Endometrial microvascular endothelial cells (primary cell): ENCODE measurements around the gene HIVEP2. TPM values are rescaled to one million over a fixed set of nuclear protein-coding genes. Genes with fewer than 3 reads are reported as not detected.

Experiments
- in situ Hi-C: cut with HindIII; loops from 2 replicates; pipeline ENCODE4 v1.10.0; 2017; ENCODE audit warnings: low sequenced_read_pairs, low pct_unique_long_range_greater_than_20kb; ENCODE audit errors: inconsistent ontology term
- total RNA-seq: library from RNA; depleted of rRNA; stranded (reverse); fragments of >200 nt; gene quantifications from one replicate; pipeline ENCODE4 v1.2.3, GENCODE V29; 2015; ENCODE audit errors: inconsistent ontology term

HIVEP2 gene
- total RNA-seq, 1 donor from 2014 or later = 3.5 TPM

GRCh38 chr6:142781129-142781528, 163.8 kb downstream of the HIVEP2 start:
- in situ Hi-C loops = no loop called here

DNA sequence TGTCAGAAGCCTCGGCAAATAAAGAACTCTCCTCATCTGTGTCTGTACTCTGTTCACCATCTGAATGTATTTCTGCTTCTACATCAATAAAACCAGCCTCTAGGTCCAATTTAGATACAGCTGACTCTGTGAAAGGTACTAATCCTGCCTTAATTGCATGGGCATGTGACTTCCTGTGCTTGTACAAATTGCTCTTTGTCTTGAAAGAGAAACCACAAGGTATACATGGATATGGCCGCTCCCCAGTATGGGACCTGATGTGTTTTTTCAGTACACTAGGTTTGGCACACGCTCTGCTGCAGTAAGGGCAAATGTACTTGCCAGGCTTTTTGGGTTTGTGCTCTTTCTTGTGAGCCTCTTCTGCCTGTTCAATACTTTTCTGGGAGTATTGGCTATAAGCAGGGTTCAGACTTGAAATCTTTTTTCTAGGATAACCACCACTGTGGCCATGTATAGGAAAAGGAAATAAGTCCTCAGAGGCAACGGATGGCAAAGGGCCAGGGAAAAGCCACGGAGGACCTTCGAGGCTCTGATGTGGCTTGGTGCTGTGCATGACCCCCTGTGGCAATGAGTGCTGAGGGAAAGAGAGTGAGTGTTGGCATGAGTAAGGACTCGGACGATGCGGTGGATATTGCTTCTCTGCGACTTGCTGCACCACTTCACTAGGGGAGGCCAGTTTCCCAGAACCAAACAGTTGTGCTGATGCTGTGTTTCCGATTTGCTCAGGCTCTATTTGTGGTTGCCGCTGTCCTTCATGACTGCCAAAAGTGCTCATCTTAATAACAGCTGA, 170.9 kb downstream of the HIVEP2 start:
- in situ Hi-C loops = no loop called here

DNA sequence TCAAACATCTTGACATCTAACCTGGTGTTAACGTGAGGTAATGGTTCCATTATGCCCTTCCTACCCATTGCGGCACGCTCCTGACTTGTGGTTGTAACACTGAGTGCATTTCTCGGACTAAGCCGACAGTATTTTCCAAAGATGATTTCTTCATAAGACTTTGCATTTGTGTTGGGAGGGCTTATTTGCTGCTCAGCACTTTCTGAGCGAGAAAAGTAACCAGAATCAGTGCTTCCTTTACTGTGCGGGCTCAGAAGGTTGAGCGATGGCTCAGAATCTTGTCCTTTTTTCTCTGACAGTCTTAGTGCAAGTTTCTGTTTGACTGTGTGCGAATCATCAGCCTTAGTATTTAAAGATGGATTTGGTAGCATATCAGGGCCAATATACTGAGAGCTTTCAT, 171.7 kb downstream of the HIVEP2 start:
- in situ Hi-C loops = no loop called here

GRCh38 chr6:142771162-142771561, 173.8 kb downstream of the HIVEP2 start:
- in situ Hi-C loops = no loop called here

- in situ Hi-C loops = no loop called here
Observed at GRCh38 chr6:142765306-142765705, 179.7 kb downstream of the HIVEP2 start.

DNA sequence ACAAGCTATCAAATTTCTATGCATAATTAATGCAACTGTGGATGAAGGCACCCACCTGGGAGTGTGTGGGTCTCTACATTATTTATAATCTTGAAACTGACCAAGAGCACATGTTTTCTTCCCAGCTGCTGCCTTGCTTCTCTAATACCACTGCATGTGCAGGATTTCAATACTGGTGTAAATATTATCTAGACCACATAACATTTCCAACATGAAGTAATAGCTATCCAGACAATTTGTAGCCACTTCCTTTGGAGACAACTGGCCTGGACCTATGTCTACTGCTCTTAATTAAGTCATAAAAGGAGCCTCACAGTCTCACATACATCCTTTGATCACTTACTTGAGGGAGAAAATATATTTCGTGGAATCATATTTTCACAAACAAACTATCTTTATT, 180.7 kb downstream of the HIVEP2 start:
- in situ Hi-C loops = no loop called here

GRCh38 chr6:142763205-142763604, 181.8 kb downstream of the HIVEP2 start:
- in situ Hi-C loops = no loop called here

DNA sequence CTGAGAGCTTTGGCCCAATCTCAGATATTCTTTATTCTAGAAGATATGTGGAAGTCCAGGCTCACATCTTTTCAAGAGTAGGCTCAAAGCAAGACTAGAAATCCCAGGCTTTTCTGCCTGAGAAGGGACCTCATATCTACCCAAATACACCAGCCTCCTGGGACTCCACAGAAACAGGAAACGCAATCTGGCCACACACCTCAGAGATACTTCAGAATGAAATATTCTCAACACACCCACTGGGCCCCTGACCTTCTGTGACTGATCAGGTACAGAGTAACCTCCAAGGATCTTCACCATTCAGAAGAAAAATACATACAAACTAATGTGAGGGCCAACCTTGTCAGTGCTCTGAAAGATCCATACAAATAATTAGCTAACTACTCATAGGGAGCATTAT, 183.2 kb downstream of the HIVEP2 start:
- in situ Hi-C loops = no loop called here

- in situ Hi-C loops = no loop called here
Observed at GRCh38 chr6:142760152-142760551, 184.8 kb downstream of the HIVEP2 start.

DNA sequence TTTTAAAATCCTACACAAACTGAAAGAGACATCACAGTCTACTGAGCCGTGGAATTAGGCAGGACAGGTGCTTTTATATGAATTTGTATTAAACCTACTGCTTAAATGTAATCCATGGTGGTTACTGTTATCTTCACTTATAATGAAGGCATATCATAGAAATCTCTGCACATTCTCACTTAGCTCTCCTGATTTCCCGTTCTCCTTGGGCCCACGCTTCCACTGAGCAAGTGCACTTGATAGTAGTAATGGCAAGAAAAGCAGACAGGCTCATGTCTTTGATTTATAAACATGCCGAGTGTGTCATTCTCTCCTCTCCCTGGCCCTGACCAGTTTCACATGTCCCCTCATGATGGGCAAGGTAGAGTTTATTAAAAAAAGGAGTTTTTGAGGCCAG, 186.3 kb downstream of the HIVEP2 start:
- in situ Hi-C loops = no loop called here

- in situ Hi-C loops = no loop called here
Observed at GRCh38 chr6:142757852-142758628, 186.9 kb downstream of the HIVEP2 start.

- in situ Hi-C loops = no loop called here
Observed at GRCh38 chr6:142756215-142756630, 188.8 kb downstream of the HIVEP2 start.

DNA sequence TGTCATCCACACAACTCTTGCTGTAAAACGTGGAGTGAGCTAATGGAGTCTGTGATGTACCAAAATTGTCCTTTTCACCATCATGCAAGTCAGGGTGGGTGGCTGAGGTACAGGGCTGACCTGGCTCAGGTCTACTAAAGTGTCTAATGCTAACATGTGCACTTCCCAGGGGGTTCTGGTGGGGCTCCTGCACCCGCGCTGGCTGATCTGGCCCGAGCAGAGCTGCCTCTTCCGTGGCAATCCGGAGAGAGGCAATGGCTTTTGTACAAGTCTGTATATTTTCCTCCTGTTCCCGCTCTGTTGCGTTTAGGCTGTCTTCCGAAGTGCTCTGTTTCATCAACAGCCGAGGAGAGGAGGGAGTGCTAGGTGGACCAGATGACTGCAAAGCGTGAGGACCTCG, 191.8 kb downstream of the HIVEP2 start:
- in situ Hi-C loops = no loop called here

- in situ Hi-C loops = no loop called here
Observed at GRCh38 chr6:142752348-142752747, 192.6 kb downstream of the HIVEP2 start.

- in situ Hi-C loops = no loop called here
Observed at GRCh38 chr6:142751452-142751851, 193.5 kb downstream of the HIVEP2 start.

DNA sequence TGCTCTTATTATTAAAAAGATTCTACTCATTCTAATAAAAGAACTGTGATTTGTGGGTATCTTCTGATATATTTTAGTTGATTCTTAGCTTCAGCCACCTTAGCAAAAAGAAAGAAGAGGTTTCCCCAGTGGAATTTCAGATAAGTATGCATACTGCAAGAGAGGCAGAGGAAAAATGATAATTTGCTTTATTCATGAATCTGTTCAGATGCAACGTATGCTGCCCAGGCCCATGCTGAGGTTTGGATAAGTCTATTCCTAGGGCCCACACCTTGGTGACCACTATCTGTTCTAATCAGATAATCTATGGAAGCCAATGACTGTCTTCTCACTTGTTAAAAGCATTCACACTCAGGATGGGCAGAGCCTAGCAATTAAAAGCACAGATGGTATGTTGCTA, 194.0 kb downstream of the HIVEP2 start:
- in situ Hi-C loops = no loop called here

GRCh38 chr6:142749556-142749955, 195.4 kb downstream of the HIVEP2 start:
- in situ Hi-C loops = no loop called here

DNA sequence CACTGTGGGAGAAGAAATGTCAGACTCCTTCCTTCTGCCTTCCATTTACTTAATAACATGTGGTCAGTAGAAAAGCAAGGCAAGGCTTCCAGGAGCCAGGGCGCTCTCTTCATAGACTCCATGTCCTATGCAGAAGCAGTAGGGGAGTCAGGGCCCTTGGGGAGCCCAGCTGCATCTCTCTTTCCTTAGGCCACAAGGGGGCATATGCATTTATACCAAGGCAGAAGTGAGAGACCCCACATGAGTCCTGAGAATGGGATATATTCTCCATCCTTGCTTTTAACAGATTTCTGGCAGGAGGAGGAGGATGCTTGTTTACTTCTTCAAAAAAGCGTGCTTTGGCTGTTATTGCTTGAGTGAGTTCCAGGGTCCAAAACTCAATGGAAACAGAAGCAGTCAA, 198.5 kb downstream of the HIVEP2 start:
- in situ Hi-C loops = no loop called here

DNA sequence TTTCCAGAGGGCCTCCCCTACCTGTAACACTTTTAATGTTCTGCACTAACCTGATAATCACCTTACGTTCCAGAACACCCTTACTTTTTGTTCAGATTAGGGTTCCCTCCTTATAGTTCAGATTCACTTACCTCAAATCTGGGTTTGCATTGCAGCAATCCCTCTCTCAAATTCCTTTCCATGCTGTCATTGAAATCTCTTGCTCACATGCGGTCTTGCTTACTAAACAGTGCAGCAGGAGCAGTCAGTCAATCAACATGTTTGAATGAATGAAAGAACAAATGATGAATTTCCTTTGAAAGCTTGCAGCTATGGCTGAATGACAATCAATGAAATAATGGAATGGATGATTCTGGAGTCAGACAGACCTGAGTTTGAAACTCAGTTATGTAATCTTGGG, 200.1 kb downstream of the HIVEP2 start:
- in situ Hi-C loops = no loop called here

GRCh38 chr6:142740449-142740848, 204.5 kb downstream of the HIVEP2 start:
- in situ Hi-C loops = no loop called here
